ENCODE measurements around the gene CPED1. TPM values are rescaled to one million over a fixed set of nuclear protein-coding genes. Genes with fewer than 3 reads are reported as not detected.

The CPED1 gene
- total RNA-seq, 6 donors from 2014 or later = 12.9 to 31.6 (median 18.1) TPM

DNA sequence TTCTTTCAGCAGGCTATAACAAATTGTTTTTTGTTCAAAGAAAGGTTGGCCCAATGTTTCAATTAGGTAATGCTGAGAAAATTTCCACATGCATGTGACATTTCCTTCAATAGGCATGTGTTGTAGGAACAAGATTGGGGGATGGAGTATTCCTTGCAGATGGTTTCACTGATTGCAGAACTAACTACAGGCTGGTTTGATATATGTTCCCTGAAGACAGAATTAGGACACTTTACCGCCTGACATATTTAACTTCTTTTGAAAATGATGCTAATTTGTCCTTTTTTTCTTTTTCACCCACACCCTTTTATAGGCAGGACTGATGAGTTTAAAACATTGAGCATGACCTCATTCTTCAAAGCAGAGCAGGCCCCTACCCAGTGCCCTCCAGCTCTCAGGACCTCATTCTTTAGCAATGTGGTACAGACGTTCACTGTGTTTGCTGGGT lies 163.3 kb downstream of the CPED1 start:
- no peak for ATAC-seq (ENCODE audit: low FRiP score in 2 of 2)
- peaks cover 0 to 4% (median 0%) of the 10 kb centered on the region in 4 donors for H3K36me3 ChIP-seq
- 68 to 80% methylated on average over 2 of the region's 2 CpGs for WGBS, 2 donors

DNA sequence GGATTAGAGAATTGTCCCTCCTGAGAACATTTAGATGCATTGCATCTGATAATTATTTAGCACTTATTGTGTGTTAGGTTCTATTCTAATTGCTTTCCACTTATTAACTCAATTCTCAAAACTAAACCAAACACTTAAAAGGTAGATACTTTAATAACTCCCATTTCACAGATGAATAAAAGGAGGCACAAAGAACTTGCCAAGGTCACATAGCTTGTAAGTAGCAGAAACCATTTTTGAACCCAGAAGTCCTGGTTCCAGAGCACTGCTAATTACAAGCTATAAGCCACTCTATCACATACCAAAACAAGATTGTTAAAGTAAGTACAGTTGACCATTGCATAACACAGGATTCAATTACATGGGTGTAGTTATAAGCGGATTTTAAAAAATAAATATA lies 164.9 kb downstream of the CPED1 start:
- 89 to 97% methylated on average over 1 of the region's 1 CpG for WGBS, 2 donors
- no peak for DNase-seq
- no peak overlapping the region for H3K27ac ChIP-seq
- H3K27me3 ChIP-seq = no peaks in the 10 kb centered on the region
- no peaks in the 10 kb centered on the region for H3K9me3 ChIP-seq
- ATAC-seq (ENCODE audit: low FRiP score in 2 of 2) = no peak
- TF ChIP-seq POLR2A (IDR thresholded peaks at IDR 0.05) = no peak
- no peak overlapping the region for H3K4me3 ChIP-seq
- no peaks in the 10 kb centered on the region for H3K4me1 ChIP-seq
- H3K36me3 ChIP-seq = peaks cover 0 to 4% (median 0%) of the 10 kb centered on the region in 4 donors

More for the DNA sequence above, 163.3 kb downstream of the CPED1 start:
- Histone ChIP-seq H3K27ac (no peak overlapping the region), H3K4me3 (no peak overlapping the region), H3K9me3 (no peaks in the 10 kb centered on the region), H3K4me1 (no peaks in the 10 kb centered on the region), H3K27me3 (no peaks in the 10 kb centered on the region)
- TF ChIP-seq POLR2AphosphoS5 (IDR thresholded peaks at IDR 0.05) = no peak
- no peak for TF ChIP-seq POLR2A (IDR thresholded peaks at IDR 0.05)
- TF ChIP-seq EP300 (IDR thresholded peaks at IDR 0.05) = no peak
- TF ChIP-seq, protein P1, sequence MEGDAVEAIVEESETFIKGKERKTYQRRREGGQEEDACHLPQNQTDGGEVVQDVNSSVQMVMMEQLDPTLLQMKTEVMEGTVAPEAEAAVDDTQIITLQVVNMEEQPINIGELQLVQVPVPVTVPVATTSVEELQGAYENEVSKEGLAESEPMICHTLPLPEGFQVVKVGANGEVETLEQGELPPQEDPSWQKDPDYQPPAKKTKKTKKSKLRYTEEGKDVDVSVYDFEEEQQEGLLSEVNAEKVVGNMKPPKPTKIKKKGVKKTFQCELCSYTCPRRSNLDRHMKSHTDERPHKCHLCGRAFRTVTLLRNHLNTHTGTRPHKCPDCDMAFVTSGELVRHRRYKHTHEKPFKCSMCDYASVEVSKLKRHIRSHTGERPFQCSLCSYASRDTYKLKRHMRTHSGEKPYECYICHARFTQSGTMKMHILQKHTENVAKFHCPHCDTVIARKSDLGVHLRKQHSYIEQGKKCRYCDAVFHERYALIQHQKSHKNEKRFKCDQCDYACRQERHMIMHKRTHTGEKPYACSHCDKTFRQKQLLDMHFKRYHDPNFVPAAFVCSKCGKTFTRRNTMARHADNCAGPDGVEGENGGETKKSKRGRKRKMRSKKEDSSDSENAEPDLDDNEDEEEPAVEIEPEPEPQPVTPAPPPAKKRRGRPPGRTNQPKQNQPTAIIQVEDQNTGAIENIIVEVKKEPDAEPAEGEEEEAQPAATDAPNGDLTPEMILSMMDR (IDR thresholded peaks at IDR 0.05) = no peak
- DNase-seq = no peak

DNA sequence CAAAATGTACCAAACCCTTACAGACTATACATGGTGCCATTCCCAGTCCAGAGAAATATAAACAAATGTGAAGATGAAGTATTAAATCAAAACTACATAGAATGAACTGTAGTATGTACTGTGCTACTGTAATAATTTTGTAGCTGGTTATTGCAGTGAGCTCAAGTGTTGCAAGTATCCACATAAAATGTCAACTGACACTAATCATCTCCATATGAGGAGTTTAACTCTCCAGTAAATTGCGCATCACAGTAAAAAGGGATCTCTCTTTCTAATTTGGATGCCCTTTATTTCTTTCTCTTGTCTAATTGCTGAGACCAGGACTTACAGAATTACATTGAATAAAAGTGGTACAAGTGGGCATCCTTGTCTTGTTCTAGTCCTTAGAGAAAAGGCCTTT lies 165.5 kb downstream of the CPED1 start:
- no peaks in the 10 kb centered on the region for H3K9me3 ChIP-seq
- ATAC-seq (ENCODE audit: low FRiP score in 2 of 2) (no peak), DNase-seq (no peak)
- H3K4me3 ChIP-seq = no peak overlapping the region
- H3K27ac ChIP-seq = no peak overlapping the region
- no peaks in the 10 kb centered on the region for H3K4me1 ChIP-seq
- no peaks in the 10 kb centered on the region for H3K27me3 ChIP-seq
- WGBS, 2 donors = 86 to 96% methylated on average over 1 of the region's 1 CpG
- TF ChIP-seq POLR2A (IDR thresholded peaks at IDR 0.05) = no peak
- no peak for TF ChIP-seq POLR2AphosphoS5 (IDR thresholded peaks at IDR 0.05)
- TF ChIP-seq, protein P1 (IDR thresholded peaks at IDR 0.05) = no peak
- no peak for TF ChIP-seq EP300 (IDR thresholded peaks at IDR 0.05)
- H3K36me3 ChIP-seq = peaks cover 0 to 2% (median 0%) of the 10 kb centered on the region in 4 donors

DNA sequence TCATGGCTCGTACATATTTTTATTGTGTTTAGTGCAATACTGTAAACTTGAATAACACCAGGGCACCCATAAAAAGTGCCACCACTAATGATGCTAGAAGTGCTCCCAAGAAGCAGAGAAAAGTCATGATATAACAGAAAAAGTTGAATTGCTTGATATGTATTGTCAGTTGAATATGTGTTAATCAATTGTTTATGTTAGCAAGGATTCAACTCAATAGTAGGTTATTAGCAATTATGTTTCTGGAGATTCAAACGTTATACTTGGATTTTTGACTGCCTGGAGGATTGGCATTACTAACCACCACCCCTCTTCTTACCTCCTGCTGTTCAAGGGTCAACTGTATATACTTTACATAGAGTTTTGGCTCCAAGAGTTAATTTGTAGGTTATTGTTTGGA lies 168.3 kb downstream of the CPED1 start:
- Histone ChIP-seq H3K27ac (no peak overlapping the region), H3K9me3 (no peaks in the 10 kb centered on the region), H3K36me3 (no peaks in the 10 kb centered on the region), H3K27me3 (no peaks in the 10 kb centered on the region), H3K4me1 (no peaks in the 10 kb centered on the region), H3K4me3 (no peak overlapping the region)
- no peak for ATAC-seq (ENCODE audit: low FRiP score in 2 of 2)
- DNase-seq = no peak
- TF ChIP-seq EP300 (IDR thresholded peaks at IDR 0.05) (no peak), POLR2AphosphoS5 (IDR thresholded peaks at IDR 0.05) (no peak), POLR2A (IDR thresholded peaks at IDR 0.05) (no peak)
- TF ChIP-seq, protein P1 (IDR thresholded peaks at IDR 0.05) = no peak
- WGBS, 2 donors = 64 to 73% methylated on average over 2 of the region's 2 CpGs

DNA sequence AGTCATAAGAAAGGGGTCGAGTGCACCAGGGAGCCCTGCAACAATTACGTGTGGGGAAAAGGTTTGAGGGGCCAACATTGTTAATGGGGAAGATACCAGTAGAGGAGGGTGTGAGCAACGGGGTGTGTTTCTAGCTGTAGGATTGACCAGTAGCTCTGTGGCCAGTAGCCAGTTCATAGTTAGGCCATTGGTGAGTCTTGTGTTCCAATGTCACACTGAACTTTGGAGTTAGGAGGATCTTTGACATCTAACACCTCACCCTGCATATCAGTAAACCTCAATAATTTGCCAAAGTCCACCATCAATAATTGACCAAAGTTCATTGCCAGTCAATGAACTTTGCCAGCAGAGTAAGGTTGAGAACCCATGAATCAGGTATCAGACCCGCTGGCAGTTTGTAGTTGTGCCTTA lies 168.8 kb downstream of the CPED1 start:
- TF ChIP-seq POLR2AphosphoS5 (IDR thresholded peaks at IDR 0.05) (no peak), EP300 (IDR thresholded peaks at IDR 0.05) (no peak), POLR2A (IDR thresholded peaks at IDR 0.05) (no peak)
- TF ChIP-seq, protein P1 (IDR thresholded peaks at IDR 0.05) = no peak
- no peaks in the 10 kb centered on the region for H3K9me3 ChIP-seq
- H3K4me3 ChIP-seq = no peak overlapping the region
- no peak overlapping the region for H3K27ac ChIP-seq
- WGBS, 2 donors = 75 to 81% methylated on average over 4 of the region's 4 CpGs
- ATAC-seq (ENCODE audit: low FRiP score in 2 of 2) (no peak), DNase-seq (no peak)
- H3K36me3 ChIP-seq = no peaks in the 10 kb centered on the region
- no peaks in the 10 kb centered on the region for H3K27me3 ChIP-seq
- H3K4me1 ChIP-seq = no peaks in the 10 kb centered on the region

Measured in upper lobe of left lung (tissue), 6 donors.